GM12892 (cell line): ENCODE data around the gene CRTC3.

ENCODE experiments used
- POLR2A ChIP-seq: IDR thresholded peaks from 2 replicates; pipeline ENCODE4 v1.6.1; 2011; ENCODE audit warnings: low read depth, low read length, control low read depth
- POLR2AphosphoS5 ChIP-seq: IDR thresholded peaks from 2 replicates; pipeline ENCODE4 v1.6.1; 2011; ENCODE audit warnings: low read depth, low read length, control low read depth
- TAF1 ChIP-seq: IDR thresholded peaks from 2 replicates; pipeline ENCODE4 v1.6.1; 2011; ENCODE audit warnings: low read depth, mild to moderate bottlenecking, control low read depth, low read length, borderline replicate concordance

GRCh38 chr15:90580946-90581345, 51.2 kb downstream of the CRTC3 start:
- no peak for TF ChIP-seq POLR2A
- no peak for TF ChIP-seq POLR2AphosphoS5
- no peak for TF ChIP-seq TAF1
